Measurements from ENCODE around the gene FCER2. TPM values are rescaled to one million over a fixed set of nuclear protein-coding genes. Genes with fewer than 3 reads are reported as not detected.

The FCER2 gene
- total RNA-seq, 1 experiment from 2014 or later, result 0.15 TPM

GRCh38 chr19:7732045-7732444, 30.1 kb upstream of the FCER2 start, which contains the start of gene CLEC4G:
CLEC4G (minus strand) TSS chr19:7732110; CDS start chr19:7732102, 8 bp downstream.
- no TSS peak for BruUV-seq (replicated peaks)
- Histone ChIP-seq H3K27ac (ENCODE audit: low read length) (no peak within 1 kb of the TSS), H3K27me3 (ENCODE audit: control insufficient read depth, insufficient read depth, low read length) (no peaks in the 10 kb centered on the region; the same call in 1 of the 2 replicates), H3K4me3 (ENCODE audit: low read depth in 2 of 2, low read length in 2 of 2) (no peak within 1 kb of the TSS), H3K36me3 (ENCODE audit: control insufficient read depth, insufficient read depth, low read length) (no peaks in the 10 kb centered on the region), H3K9me3 (ENCODE audit: control insufficient read depth, insufficient read depth, low read depth, low read length) (no peaks in the 10 kb centered on the region), H3K4me1 (ENCODE audit: control insufficient read depth, insufficient read depth, low read length) (no peaks in the 10 kb centered on the region)
- POLR2A ChIA-PET, result no interaction called here
- CTCF ChIA-PET, result no interaction called here
- DNase-seq (ENCODE audit: low read depth, low spot score) (no peak), ATAC-seq (no peak)
- TF ChIP-seq SIN3A (IDR thresholded peaks at IDR 0.05; ENCODE audit: borderline replicate concordance, insufficient read depth, low read depth, low read length), result no peak
- no peak for TF ChIP-seq REST (IDR thresholded peaks at IDR 0.05; ENCODE audit: insufficient read depth in 1 of 2, low read depth in 2 of 2, low read length in 1 of 2)
- no peak for TF ChIP-seq CTCF (IDR thresholded peaks at IDR 0.05)
- no peak for TF ChIP-seq TCF7L2 (IDR thresholded peaks at IDR 0.05; ENCODE audit: low read depth, low read length)
- in situ Hi-C loops (cut with HindIII; ENCODE audit: low pct_unique_long_range_greater_than_20kb, low sequenced_read_pairs), result no loop called here
- intact Hi-C loops (cut with micrococcal nuclease; ENCODE audit: unreplicated experiment), result no loop called here

- Histone ChIP-seq H3K9me3 (ENCODE audit: control insufficient read depth, insufficient read depth, low read depth, low read length) (no peaks in the 10 kb centered on the region), H3K27me3 (ENCODE audit: control insufficient read depth, insufficient read depth, low read length) (no peaks in the 10 kb centered on the region; the same call in 1 of the 2 replicates), H3K4me1 (ENCODE audit: control insufficient read depth, insufficient read depth, low read length) (no peaks in the 10 kb centered on the region), H3K36me3 (ENCODE audit: control insufficient read depth, insufficient read depth, low read length) (no peaks in the 10 kb centered on the region), H3K4me3 (ENCODE audit: low read depth in 2 of 2, low read length in 2 of 2) (no peak overlapping the region), H3K27ac (ENCODE audit: low read length) (no peak overlapping the region)
- intact Hi-C loops (cut with micrococcal nuclease; ENCODE audit: unreplicated experiment), result no loop called here
- TF ChIP-seq REST (IDR thresholded peaks at IDR 0.05; ENCODE audit: insufficient read depth in 1 of 2, low read depth in 2 of 2, low read length in 1 of 2), result no peak
- DNase-seq (ENCODE audit: low read depth, low spot score) (no peak), ATAC-seq (no peak)
- in situ Hi-C loops (cut with HindIII; ENCODE audit: low pct_unique_long_range_greater_than_20kb, low sequenced_read_pairs), result no loop called here
- POLR2A ChIA-PET, result no interaction called here
- BruUV-seq (replicated peaks), result no TSS peak
- CTCF ChIA-PET, result no interaction called here
These were observed 29.7 kb upstream of the FCER2 start for GRCh38 chr19:7731615-7732014.
